ENCODE measurements around the gene HMGCLL1.

The HMGCLL1 gene

GRCh38 chr6:55512904-55513303 is 66.1 kb downstream of the HMGCLL1 start:
- TF ChIP-seq, protein P1, sequence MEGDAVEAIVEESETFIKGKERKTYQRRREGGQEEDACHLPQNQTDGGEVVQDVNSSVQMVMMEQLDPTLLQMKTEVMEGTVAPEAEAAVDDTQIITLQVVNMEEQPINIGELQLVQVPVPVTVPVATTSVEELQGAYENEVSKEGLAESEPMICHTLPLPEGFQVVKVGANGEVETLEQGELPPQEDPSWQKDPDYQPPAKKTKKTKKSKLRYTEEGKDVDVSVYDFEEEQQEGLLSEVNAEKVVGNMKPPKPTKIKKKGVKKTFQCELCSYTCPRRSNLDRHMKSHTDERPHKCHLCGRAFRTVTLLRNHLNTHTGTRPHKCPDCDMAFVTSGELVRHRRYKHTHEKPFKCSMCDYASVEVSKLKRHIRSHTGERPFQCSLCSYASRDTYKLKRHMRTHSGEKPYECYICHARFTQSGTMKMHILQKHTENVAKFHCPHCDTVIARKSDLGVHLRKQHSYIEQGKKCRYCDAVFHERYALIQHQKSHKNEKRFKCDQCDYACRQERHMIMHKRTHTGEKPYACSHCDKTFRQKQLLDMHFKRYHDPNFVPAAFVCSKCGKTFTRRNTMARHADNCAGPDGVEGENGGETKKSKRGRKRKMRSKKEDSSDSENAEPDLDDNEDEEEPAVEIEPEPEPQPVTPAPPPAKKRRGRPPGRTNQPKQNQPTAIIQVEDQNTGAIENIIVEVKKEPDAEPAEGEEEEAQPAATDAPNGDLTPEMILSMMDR (IDR thresholded peaks at IDR 0.05; ENCODE audit: low read depth, low read length) = 0 out of 2 replicates have a peak, but pooled peaks have one; percentile 8
- Histone ChIP-seq H3K27ac (no peak overlapping the region), H3K27me3 (ENCODE audit: insufficient read depth, low read depth, severe bottlenecking) (no peaks in the 10 kb centered on the region), H3K36me3 (no peaks in the 10 kb centered on the region), H3K9me3 (ENCODE audit: severe bottlenecking) (no peaks in the 10 kb centered on the region), H3K4me3 (ENCODE audit: low read depth, low read length) (no peak overlapping the region)
- no peak for DNase-seq

DNA sequence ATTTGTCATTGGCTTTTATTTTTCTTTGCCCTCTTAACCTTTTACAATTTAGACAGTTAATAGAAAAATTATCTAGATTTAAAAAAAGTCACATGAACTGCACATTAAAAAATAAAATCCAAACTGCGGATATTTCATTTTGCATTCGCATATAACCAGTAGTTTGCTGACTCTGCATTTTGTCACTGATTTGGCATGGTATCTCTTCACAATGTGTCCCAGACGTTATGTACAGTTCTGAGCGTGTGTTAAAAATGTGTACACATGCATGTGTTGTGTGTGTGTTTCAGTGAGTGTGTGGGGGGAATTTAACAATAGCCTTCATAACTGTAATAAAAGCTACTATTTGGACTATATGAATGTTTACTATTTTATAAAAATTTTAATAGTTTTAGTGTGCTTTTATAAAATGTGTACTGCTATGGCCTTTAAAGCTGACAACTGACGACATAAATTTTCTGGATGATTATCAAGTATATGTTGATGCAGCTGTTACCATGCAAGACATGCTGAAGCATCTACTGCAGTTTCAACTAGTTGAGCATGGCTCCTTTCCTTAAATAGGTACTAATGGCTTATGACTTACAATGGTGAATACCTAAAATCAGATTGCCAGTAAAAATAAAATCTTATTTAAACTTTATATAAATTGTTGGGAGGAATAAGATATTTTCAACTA is 67.7 kb downstream of the HMGCLL1 start:
- Histone ChIP-seq H3K9me3 (ENCODE audit: severe bottlenecking) (no peaks in the 10 kb centered on the region), H3K4me3 (ENCODE audit: low read depth, low read length) (no peak overlapping the region), H3K27me3 (ENCODE audit: insufficient read depth, low read depth, severe bottlenecking) (no peaks in the 10 kb centered on the region), H3K36me3 (no peaks in the 10 kb centered on the region), H3K27ac (no peak overlapping the region)
- TF ChIP-seq, protein P1 (IDR thresholded peaks at IDR 0.05; ENCODE audit: low read depth, low read length) = no peak
- no peak for DNase-seq

- TF ChIP-seq, protein P1 (IDR thresholded peaks at IDR 0.05; ENCODE audit: low read depth, low read length) = no peak
- DNase-seq = no peak
- Histone ChIP-seq H3K27me3 (ENCODE audit: insufficient read depth, low read depth, severe bottlenecking) (no peaks in the 10 kb centered on the region), H3K36me3 (no peaks in the 10 kb centered on the region), H3K27ac (no peak overlapping the region), H3K9me3 (ENCODE audit: severe bottlenecking) (no peaks in the 10 kb centered on the region), H3K4me3 (ENCODE audit: low read depth, low read length) (no peak overlapping the region)
Observed at GRCh38 chr6:55499591-55499990, 79.4 kb downstream of the HMGCLL1 start.

DNA sequence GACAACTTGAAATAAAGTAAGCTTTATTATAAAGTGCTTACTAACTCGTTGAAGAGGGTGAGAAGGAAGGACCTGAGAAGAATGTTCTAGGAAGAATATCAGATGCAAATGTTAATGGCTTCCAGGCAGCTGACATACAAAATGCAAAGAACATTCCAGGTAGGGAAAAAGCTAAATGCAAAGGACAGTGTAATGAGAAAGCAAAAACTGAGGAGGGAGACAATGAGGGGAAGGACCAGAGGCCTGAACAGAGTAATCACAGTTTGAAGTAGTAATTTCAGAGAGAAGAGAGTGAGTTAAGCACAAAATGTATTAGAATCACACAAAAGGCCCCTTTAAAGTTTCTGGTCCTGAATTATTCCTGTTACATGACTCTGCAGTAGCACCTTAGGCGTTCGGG is 81.3 kb downstream of the HMGCLL1 start:
- no peak overlapping the region for H3K4me3 ChIP-seq (ENCODE audit: low read depth, low read length)
- no peaks in the 10 kb centered on the region for H3K9me3 ChIP-seq (ENCODE audit: severe bottlenecking)
- no peak overlapping the region for H3K27ac ChIP-seq
- no peaks in the 10 kb centered on the region for H3K27me3 ChIP-seq (ENCODE audit: insufficient read depth, low read depth, severe bottlenecking)
- no peaks in the 10 kb centered on the region for H3K36me3 ChIP-seq
- TF ChIP-seq, protein P1 (IDR thresholded peaks at IDR 0.05; ENCODE audit: low read depth, low read length) = no peak
- no peak for DNase-seq

DNA sequence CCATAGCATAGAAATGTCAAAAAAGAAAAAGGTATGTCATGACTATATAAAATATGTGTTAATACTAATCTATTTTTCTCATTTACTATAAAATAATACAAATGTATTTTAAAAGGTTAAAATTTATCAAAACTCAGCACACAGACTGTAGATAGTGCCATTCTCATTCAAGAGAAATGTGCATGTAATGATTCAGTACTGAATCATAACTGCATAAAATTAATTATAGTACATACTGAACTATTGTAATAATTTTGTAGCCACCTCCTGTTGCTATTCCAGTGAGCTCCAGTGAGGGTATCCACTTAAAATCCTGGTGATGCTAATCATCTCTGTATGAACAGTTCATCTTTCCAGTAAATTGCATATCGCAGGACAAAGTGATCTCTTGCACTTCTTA is 82.8 kb downstream of the HMGCLL1 start:
- H3K4me3 ChIP-seq (ENCODE audit: low read depth, low read length) = no peak overlapping the region
- no peak for DNase-seq
- H3K27ac ChIP-seq = no peak overlapping the region
- H3K36me3 ChIP-seq = no peaks in the 10 kb centered on the region
- TF ChIP-seq, protein P1 (IDR thresholded peaks at IDR 0.05; ENCODE audit: low read depth, low read length) = no peak
- no peaks in the 10 kb centered on the region for H3K27me3 ChIP-seq (ENCODE audit: insufficient read depth, low read depth, severe bottlenecking)
- no peaks in the 10 kb centered on the region for H3K9me3 ChIP-seq (ENCODE audit: severe bottlenecking)

DNA sequence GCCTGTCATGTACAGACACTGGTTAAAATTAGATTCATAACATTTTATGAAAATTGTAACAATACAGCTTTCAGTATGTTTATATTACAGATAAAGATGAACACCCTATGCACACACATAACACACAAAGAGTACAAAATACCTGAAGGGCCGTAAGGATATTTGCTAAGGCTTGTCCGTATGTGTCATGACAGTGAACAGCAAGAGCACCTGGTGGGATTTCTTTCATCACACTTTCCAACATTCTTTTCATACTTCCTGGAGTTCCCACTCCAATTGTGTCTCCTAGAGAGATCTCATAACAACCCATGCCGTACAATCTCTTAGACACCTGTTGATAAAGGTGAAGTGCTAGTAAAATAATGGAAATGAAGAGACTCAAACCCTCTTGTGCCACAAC is 83.7 kb downstream of the HMGCLL1 start:
- no peak overlapping the region for H3K27ac ChIP-seq
- H3K9me3 ChIP-seq (ENCODE audit: severe bottlenecking) = no peaks in the 10 kb centered on the region
- no peak for DNase-seq
- TF ChIP-seq, protein P1 (IDR thresholded peaks at IDR 0.05; ENCODE audit: low read depth, low read length) = no peak
- no peaks in the 10 kb centered on the region for H3K36me3 ChIP-seq
- H3K27me3 ChIP-seq (ENCODE audit: insufficient read depth, low read depth, severe bottlenecking) = no peaks in the 10 kb centered on the region
- no peak overlapping the region for H3K4me3 ChIP-seq (ENCODE audit: low read depth, low read length)
